HPDE6-E6E7 (cell line): Measurements from ENCODE around the gene ELP1.

ENCODE experiments used
- DNase-seq: peaks from one replicate; pipeline ENCODE4 v3.0.0; 2011; ENCODE audit warnings: missing footprints; ENCODE audit errors: extremely low spot score

Gene ELP1

GRCh38 chr9:108882052-108882888, 51.7 kb downstream of the ELP1 start:
- no peak for DNase-seq

DNA sequence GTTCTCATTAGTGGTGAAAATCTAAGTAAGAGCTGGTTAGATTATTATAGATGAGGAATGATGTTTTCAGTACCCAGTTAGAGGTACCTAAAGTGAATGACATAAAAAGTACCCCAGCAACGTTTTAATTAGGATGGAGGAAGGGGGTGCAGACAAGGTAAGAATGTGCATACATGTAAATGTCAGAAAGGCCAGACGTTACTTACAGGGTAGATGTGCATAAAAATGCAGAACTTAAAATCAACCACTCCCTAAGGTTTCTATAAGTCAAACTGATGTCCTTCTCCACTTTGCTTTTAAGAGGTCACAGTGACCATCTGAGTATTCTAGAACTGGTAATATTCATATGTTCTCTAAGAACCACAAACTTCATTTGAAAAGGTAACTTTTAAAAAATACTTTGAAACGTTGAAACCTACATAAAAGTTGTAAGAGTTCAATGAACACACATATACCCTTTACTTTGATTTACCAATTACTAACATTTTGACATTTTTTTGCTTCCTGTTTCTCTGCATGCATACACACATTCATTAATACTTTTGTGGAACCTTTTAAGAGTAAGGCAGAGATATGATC, 53.1 kb downstream of the ELP1 start:
- no peak for DNase-seq

DNA sequence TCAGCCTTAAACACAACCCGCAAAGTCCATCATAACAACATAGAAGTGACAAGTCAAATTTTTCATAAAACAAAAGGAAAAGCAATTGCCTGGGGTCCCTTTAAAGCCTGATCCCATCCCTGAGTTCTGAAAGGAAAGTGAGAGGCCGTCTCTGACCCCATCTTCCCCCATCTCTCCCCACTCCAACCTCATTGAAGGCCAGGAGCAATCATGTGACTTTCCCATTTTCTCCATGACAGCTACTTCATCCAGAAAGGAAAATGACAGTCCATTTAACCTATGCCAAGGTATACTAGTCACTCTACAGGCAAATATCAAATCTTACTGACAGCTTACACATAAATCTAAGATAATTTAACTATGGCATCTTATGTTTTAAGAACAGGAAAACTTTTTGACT, 56.4 kb downstream of the ELP1 start:
- DNase-seq: no peak

- DNase-seq: no peak
Measured at GRCh38 chr9:108876425-108876824, 57.5 kb downstream of the ELP1 start.

GRCh38 chr9:108874058-108874788, 59.7 kb downstream of the ELP1 start:
- DNase-seq: no peak

- DNase-seq: peak; percentile 95
Measured at GRCh38 chr9:108869092-108869725, 64.7 kb downstream of the ELP1 start.

- DNase-seq: no peak
Measured at GRCh38 chr9:108867829-108868228, 66.1 kb downstream of the ELP1 start.

DNA sequence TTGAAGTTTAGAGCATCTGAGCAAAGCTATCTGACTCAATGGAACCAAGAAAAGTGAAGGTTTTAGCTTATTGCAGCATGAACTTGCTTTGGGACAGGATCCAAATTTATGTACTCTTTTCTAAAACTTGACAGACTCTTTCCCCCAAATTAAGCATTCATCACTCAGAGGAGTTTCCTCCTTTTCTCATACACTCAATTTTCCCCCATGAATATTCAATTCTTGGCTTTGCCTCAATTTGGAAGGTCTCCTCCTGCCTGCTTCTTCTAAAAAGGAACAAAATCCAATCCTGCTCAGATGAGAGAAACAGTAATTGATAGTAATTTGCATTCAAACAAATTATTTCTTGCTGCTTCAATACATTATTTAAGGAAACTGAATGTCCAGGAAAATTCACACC, 66.8 kb downstream of the ELP1 start:
- no peak for DNase-seq

- DNase-seq: no peak
Measured at GRCh38 chr9:108866001-108866420, 67.9 kb downstream of the ELP1 start.

DNA sequence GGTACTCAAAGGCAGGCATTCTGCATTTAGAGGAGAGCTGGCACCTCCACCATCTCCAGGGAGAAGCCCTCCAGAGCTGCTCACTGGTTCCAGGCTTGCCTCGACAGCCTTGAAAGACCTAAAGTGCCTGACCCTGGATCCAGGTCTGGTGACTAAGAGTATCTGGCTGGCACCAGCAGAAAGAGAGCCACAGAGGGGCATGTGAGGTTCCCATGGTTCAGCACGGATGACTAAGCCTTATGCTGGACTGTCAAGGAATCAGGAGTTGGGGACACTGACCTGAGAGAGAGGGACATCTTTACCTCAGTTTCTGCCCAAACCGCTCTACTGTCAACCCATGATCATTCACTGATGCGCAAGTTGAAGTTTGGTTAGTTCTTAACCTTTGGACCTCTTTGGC, 68.9 kb downstream of the ELP1 start:
- no peak for DNase-seq

GRCh38 chr9:108864446-108864845, 69.5 kb downstream of the ELP1 start:
- no peak for DNase-seq

- DNase-seq: no peak
Measured at GRCh38 chr9:108863891-108864290, 70.0 kb downstream of the ELP1 start.

DNA sequence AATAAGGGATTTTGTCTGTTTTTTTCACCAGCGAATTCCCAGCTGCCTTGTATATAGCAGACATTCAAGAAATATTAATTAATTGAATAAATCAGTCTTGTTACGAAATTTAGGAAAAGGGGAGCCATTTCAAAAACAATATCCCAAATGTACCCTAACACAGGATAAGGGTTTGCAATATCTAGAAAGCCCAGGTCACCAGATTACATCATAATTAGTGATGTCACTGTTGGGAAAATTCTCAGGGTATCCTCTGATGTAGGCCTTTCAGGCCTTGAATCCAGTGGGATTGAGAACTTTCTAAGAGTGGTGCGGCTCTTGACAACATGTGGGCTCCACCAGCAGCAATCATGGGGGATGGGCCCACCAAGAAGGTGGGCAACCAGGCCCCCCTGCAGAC, 71.9 kb downstream of the ELP1 start, which contains the start of gene ACTL7A:
TSS of gene ACTL7A (plus strand) at position 270 of the 400 bp plus-strand sequence. CDS start at position 327, 57 bp downstream.
- no peak for DNase-seq

- no peak for DNase-seq
Measured at GRCh38 chr9:108861464-108861863, 72.5 kb downstream of the ELP1 start.

GRCh38 chr9:108860764-108861163, 73.2 kb downstream of the ELP1 start:
- DNase-seq: no peak

DNA sequence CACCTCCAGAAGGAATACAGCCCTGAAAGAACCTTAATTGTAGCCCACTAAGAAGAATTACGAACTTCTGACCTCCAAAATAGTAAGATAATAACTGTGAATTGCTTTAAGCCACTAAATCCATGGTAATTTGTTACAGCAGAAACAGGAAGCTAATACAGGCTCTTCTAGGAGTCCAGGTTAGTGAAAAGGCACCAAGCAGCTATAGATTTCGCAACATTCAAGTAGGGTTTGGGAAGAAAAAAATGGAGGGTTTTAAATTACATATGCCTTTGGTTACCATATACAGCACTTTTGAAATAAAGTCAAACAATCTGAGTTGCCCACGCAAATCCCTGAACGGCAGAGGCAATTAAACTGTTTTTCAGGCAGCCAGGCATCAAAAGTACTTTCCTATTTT, 73.6 kb downstream of the ELP1 start:
- no peak for DNase-seq

DNA sequence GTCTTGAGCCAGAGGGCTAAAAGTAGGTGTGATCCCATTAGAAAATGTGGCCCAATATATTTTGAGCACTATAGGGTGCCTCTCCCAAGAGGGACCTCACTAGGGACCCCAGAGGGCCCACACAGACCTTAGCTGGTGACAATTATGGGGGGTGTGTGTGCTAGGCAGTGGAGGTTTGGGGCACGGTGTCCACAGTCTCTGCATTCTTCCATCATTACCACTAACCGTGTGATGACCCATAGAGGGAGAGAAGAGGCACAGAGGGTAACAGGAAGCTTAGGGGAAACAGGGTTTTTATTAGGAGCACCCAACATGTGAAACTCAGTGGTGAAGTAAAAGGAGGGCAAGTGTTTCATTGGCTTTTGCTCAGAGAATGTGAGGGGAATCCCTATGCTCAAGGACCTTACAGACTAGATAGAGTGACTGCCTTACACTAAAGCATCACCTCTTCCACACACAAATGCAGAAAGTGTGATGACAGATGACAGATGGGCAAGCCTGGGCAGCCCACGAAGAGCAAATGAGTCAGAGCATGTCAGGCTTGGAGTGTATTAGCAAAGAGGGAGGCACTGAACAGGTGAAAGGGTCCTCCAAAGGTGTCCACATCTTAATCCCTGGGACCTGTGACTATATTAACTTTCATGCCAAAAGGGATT, 74.3 kb downstream of the ELP1 start:
- peak; percentile 91 for DNase-seq

DNA sequence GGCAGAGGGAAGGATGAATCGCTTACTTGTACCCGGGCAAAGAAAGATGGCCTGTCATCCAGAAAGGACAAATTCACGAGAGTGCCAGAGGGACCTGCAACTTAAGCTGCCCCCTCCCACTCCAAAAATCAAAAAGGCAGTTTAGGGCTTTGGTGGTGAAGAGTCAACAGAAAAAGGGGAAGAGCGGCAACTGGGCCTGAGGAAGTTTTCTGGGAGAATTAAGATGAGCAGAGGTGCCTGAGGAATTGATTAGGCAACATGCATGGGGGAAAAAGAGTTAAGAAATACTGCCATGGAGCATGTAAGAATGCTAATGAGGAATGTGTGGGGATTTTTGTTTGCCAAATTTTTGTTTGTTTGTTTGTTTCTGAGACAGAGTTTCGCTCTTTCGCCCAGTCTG, 76.4 kb downstream of the ELP1 start:
- DNase-seq: no peak

GRCh38 chr9:108855888-108856287, 78.0 kb downstream of the ELP1 start, which contains the start of gene ACTL7B:
TSS of gene ACTL7B (minus strand) at chr9:108855986. CDS start at chr9:108855930, 56 bp downstream.
- no peak for DNase-seq

GRCh38 chr9:108855529-108855886, 78.4 kb downstream of the ELP1 start:
- no peak for DNase-seq
